Measurements from ENCODE around the gene STPG3.

The STPG3 gene

DNA sequence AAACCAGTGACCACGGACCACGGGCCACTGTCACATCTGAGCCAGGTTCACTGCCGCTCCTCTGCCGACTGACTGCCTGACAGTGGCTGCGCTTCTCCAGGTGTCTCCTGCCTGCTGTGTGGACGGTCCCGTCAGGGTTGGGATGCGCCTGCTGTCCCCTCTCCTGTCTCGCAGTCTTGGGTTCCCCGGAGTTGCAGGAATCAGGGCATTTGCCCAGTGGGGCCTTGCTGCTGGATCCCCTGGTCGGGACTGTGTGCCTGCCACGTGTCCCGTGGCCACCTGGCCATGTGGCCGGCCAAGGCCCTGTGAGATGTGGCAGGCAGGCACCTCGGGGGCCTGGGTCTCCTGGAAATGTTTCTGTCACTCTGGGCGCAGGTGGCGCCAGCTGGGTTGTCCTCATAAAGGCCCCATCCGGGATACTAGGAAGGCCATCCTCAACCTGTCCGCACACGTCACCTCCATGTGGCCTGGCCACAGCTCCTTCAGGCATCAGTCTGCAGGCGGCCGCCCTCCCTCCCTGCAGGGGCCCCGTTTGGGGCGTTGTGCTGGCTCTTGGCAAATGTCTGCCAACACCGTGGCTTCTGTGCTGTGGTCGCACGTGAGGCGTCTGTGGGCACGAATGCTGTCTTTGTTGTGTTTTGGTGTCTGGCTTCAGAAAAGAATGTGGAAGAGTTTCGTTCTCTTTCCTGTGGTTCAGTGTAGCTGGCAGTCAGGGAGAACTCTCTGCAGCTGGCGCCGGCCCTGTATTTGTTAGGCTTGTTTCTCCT lies 20.0 kb downstream of the STPG3 start:
- in situ Hi-C loops (cut with HindIII; ENCODE audit: low pct_ligation_motif_present, low sequenced_read_pairs), result no loop called here
- TF ChIP-seq, protein P1, sequence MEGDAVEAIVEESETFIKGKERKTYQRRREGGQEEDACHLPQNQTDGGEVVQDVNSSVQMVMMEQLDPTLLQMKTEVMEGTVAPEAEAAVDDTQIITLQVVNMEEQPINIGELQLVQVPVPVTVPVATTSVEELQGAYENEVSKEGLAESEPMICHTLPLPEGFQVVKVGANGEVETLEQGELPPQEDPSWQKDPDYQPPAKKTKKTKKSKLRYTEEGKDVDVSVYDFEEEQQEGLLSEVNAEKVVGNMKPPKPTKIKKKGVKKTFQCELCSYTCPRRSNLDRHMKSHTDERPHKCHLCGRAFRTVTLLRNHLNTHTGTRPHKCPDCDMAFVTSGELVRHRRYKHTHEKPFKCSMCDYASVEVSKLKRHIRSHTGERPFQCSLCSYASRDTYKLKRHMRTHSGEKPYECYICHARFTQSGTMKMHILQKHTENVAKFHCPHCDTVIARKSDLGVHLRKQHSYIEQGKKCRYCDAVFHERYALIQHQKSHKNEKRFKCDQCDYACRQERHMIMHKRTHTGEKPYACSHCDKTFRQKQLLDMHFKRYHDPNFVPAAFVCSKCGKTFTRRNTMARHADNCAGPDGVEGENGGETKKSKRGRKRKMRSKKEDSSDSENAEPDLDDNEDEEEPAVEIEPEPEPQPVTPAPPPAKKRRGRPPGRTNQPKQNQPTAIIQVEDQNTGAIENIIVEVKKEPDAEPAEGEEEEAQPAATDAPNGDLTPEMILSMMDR (IDR thresholded peaks at IDR 0.05; ENCODE audit: low read depth, low read length, missing control alignments), result no peak
- no peak overlapping the region for H3K27ac ChIP-seq
- no peaks in the 10 kb centered on the region for H3K27me3 ChIP-seq (replicated peaks)
- no peak overlapping the region for H3K4me3 ChIP-seq (ENCODE audit: low read depth, low read length)
- no peak for DNase-seq
- peaks cover 53% of the 10 kb centered on the region for H3K36me3 ChIP-seq (replicated peaks)

DNA sequence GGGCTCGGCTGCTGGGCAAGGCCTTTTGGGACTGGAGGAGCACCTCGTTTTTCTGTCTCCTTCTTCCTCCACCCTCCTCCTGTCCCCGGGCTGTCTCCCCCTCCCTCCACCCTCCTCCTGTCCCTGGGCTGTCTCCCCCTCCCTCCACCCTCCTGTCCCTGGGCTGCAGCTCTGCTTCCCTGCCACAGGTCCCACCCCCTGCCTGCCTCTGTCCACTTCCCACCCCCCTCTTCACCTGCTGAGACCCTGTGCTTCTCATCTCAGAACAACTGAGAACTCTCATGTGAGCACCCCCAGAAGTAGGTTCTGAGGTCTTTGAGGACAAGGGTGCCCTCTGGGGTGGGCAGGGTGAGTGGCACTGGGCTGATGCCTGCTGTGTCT lies 20.6 kb downstream of the STPG3 start:
- in situ Hi-C loops (cut with HindIII; ENCODE audit: low pct_ligation_motif_present, low sequenced_read_pairs), result no loop called here

GRCh38 chr9:137272241-137273094 lies 21.4 kb downstream of the STPG3 start:
- Histone ChIP-seq H3K27ac (no peak overlapping the region), H3K27me3 (replicated peaks) (no peaks in the 10 kb centered on the region), H3K36me3 (replicated peaks) (peaks cover 46% of the 10 kb centered on the region), H3K4me3 (ENCODE audit: low read depth, low read length) (no peak overlapping the region)
- in situ Hi-C loops (cut with HindIII; ENCODE audit: low pct_ligation_motif_present, low sequenced_read_pairs), result no loop called here
- TF ChIP-seq, protein P1 (IDR thresholded peaks at IDR 0.05; ENCODE audit: low read depth, low read length, missing control alignments), result no peak
- DNase-seq, result no peak

More for the DNA sequence above, 20.6 kb downstream of the STPG3 start:
- Histone ChIP-seq H3K27ac (no peak overlapping the region), H3K27me3 (replicated peaks) (no peaks in the 10 kb centered on the region), H3K4me3 (ENCODE audit: low read depth, low read length) (no peak overlapping the region), H3K36me3 (replicated peaks) (peaks cover 48% of the 10 kb centered on the region)
- TF ChIP-seq, protein P1 (IDR thresholded peaks at IDR 0.05; ENCODE audit: low read depth, low read length, missing control alignments), result no peak
- no peak for DNase-seq

DNA sequence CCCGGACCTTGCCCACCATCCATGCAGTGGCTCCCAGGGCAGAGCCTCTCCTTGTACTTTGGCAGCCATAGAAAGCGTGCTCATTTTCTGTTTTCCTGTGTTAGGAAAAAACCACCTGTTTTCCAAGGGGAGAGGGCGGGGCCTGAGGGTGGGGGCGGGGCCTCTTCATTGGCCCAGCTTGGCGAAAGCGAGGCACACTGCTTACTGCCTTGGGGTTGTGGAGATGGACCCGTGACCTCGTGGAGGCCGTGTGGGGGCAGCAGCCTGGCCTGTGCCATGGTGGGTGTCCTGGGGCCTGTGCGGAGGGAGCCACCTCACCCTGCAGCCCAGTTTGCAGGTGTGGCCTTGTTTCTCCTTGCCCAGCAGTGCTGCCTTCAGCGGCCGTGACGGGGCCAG lies 22.0 kb downstream of the STPG3 start:
- in situ Hi-C loops (cut with HindIII; ENCODE audit: low pct_ligation_motif_present, low sequenced_read_pairs), result no loop called here
- no peak overlapping the region for H3K4me3 ChIP-seq (ENCODE audit: low read depth, low read length)
- TF ChIP-seq, protein P1 (IDR thresholded peaks at IDR 0.05; ENCODE audit: low read depth, low read length, missing control alignments), result no peak
- DNase-seq, result no peak
- peaks cover 43% of the 10 kb centered on the region for H3K36me3 ChIP-seq (replicated peaks)
- H3K27me3 ChIP-seq (replicated peaks), result no peaks in the 10 kb centered on the region
- no peak overlapping the region for H3K27ac ChIP-seq

DNA sequence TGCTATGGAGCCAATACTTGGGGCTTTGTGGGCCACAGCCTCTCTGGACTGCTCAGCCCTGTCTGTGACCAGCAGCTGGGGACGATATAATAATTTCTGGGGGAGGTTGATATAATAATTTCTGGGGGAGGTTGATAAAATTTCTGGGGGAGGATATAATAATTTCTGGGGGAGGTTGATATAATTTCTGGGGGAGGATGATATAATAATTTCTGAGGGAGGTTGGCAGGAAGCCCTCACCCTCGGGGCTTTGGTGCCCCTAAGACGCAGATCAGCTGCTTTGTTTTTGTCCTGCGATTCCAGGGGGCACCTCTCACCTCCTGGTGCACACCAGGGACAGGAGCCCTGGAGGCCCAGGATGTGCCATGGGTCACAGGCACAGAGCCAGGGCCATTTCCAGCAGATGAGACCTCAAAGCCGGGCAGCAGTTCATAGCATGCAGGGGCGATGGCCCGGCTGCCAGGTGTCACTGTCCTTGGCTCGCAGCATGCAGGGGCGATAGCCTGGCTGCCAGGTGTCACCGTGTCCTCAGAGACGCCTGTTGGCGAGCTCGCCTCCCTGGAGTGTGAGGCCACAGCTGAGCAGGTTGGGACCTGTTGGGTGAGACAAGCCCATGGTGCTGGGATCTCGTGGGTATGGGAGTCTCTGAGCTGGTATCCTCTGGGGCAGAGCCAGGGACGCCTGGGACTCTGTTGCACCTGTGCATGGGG lies 22.7 kb downstream of the STPG3 start:
- Histone ChIP-seq H3K27me3 (replicated peaks) (no peaks in the 10 kb centered on the region), H3K36me3 (replicated peaks) (peaks cover 38% of the 10 kb centered on the region), H3K27ac (no peak overlapping the region), H3K4me3 (ENCODE audit: low read depth, low read length) (no peak overlapping the region)
- DNase-seq, result no peak
- in situ Hi-C loops (cut with HindIII; ENCODE audit: low pct_ligation_motif_present, low sequenced_read_pairs), result no loop called here
- TF ChIP-seq, protein P1 (IDR thresholded peaks at IDR 0.05; ENCODE audit: low read depth, low read length, missing control alignments), result no peak

All from brain microvascular endothelial cell (primary cell).